ENCODE measurements around the gene GMFB. TPM values are rescaled to one million over a fixed set of nuclear protein-coding genes. Genes with fewer than 3 reads are reported as not detected.

The GMFB gene
- total RNA-seq, 1 experiment from 2014 or later: 53.8 TPM

DNA sequence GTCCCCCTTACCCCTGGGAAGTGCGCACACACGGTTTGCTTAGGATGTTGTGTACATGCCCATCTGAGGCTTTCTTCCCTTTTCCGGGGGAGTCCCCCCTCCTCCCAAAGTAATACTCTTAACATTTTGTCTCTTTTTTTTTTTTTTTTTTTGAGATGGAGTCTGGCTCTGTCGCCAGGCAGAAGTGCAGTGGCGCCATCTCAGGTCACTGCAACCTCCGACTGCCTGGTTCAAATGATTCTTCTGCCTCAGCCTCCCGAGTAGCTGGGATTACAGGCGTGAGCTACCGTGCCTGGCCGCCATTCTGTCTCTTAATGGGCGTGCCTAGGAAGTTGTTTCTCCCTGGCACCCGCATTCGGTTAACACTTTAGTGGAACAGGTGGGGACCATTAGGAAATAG lies 4.5 kb upstream of the GMFB start (continued):
- TF ChIP-seq EZH2phosphoT487 (IDR thresholded peaks at IDR 0.05; ENCODE audit: borderline replicate concordance) (no peak), SP1 (IDR thresholded peaks at IDR 0.05; ENCODE audit: low read depth) (no peak)
- TF ChIP-seq, protein P1, sequence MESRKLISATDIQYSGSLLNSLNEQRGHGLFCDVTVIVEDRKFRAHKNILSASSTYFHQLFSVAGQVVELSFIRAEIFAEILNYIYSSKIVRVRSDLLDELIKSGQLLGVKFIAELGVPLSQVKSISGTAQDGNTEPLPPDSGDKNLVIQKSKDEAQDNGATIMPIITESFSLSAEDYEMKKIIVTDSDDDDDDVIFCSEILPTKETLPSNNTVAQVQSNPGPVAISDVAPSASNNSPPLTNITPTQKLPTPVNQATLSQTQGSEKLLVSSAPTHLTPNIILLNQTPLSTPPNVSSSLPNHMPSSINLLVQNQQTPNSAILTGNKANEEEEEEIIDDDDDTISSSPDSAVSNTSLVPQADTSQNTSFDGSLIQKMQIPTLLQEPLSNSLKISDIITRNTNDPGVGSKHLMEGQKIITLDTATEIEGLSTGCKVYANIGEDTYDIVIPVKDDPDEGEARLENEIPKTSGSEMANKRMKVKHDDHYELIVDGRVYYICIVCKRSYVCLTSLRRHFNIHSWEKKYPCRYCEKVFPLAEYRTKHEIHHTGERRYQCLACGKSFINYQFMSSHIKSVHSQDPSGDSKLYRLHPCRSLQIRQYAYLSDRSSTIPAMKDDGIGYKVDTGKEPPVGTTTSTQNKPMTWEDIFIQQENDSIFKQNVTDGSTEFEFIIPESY (IDR thresholded peaks at IDR 0.05; ENCODE audit: extremely low read depth, insufficient replicate concordance, low read length): no peak

DNA sequence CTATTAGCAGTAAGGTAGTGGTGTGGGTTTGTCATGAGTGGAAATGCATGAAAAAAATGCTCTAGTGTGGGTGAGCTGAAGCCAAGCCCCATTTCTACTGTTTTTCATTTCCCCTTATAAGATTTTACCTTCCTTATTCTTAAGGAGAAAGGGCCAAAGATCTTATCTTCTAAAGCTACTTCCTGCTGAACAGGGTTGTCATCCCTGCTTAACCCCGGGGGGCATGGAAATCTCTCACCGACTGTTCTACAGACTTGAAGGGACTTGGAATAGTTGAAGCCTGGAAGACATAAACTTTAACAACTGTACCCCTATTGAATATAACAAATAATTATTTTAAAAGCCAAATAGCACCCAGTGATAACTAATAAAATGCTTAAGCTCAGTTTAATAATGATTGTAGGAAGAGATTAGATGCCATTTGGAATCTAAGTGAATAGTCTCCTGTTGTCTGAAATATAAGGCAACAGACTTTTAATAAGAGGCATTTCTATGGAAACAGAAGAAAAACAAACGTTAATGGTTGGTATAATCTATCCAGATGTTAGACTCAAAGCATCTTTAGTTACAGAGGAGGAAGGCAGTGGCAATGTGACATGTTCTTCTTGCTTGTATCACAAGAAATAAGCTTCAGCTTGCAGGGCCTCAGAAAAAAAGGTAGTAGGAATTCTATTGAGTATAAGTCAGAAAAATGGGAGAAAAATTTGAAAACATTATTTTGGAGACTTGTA lies 1.8 kb upstream of the GMFB start:
- TF ChIP-seq, protein P1 (IDR thresholded peaks at IDR 0.05; ENCODE audit: extremely low read depth, insufficient replicate concordance, low read length): no peak
- Histone ChIP-seq H3K27me3 (ENCODE audit: insufficient read depth, low read length) (no peaks in the 10 kb centered on the region), H3K4me2 (ENCODE audit: low read length) (no peak overlapping the region), H3K4me1 (ENCODE audit: control insufficient read depth in 1 of 2, insufficient read depth in 2 of 2, low read length in 2 of 2) (peaks cover 21 to 38% of the 10 kb centered on the region in 2 experiments), H4K20me1 (ENCODE audit: insufficient read depth) (0 out of 2 replicates have a peak, but pooled peaks cover 4% of the 10 kb centered on the region), H3K27ac (ENCODE audit: low read depth, low read length) (no peak overlapping the region), H2AFZ (ENCODE audit: low read depth, low read length, poor library complexity, severe bottlenecking) (no peak overlapping the region), H3K9ac (ENCODE audit: low read length) (no peak overlapping the region), H3K79me2 (ENCODE audit: insufficient read depth, low read length) (peaks cover 29% of the 10 kb centered on the region), H3K36me3 (ENCODE audit: control insufficient read depth in 1 of 2, insufficient read depth in 2 of 2, low read length in 2 of 2) (no peaks in the 10 kb centered on the region), H3K4me3 (replicated peaks in 1 of 2; ENCODE audit: low read depth in 1 of 2, low read length in 2 of 2) (no peak overlapping the region), H3K9me3 (ENCODE audit: control insufficient read depth in 1 of 2, insufficient read depth in 1 of 2, low read depth in 1 of 2, low read length in 2 of 2) (no peaks in the 10 kb centered on the region), H3K9me2 (ENCODE audit: insufficient read depth) (no peaks in the 10 kb centered on the region)
- ATAC-seq (no peak), DNase-seq (ENCODE audit: low read depth, low spot score) (no peak)
- ChIA-PET CTCF (no interaction called here), POLR2A (no interaction called here), RAD21 (ENCODE audit: low non-redundant PET in 1 of 2, low total read pairs in 2 of 2, uncharacterized antibody in 2 of 2, unreplicated experiment in 2 of 2) (no interaction called here)
- no TSS peak for BruUV-seq (replicated peaks)
- intact Hi-C loops (cut with micrococcal nuclease): no loop called here
